Body of pancreas (tissue), 4 donors: Measurements from ENCODE around the gene LDLRAD3.

Experiments
- POLR2A ChIP-seq, 3 donors: fragments of 450-650 bp; IDR thresholded peaks; one replicate each; pipeline ENCODE4 v1.6.1; 2016; ENCODE audit warnings: antibody characterized with exemption in 3 of 3, mild to moderate bottlenecking in 2 of 3
- TF ChIP-seq, protein P1 (sequence below), 7 experiments: fragments of 450-650 bp in 4 of 7; fragments of 200-600 bp in 3 of 7; sonication (generic) in 3 of 7; IDR thresholded peaks; one replicate each; pipeline ENCODE4 v1.5.1; 2016 to 2019; ENCODE audit warnings: antibody characterized with exemption in 7 of 7

DNA sequence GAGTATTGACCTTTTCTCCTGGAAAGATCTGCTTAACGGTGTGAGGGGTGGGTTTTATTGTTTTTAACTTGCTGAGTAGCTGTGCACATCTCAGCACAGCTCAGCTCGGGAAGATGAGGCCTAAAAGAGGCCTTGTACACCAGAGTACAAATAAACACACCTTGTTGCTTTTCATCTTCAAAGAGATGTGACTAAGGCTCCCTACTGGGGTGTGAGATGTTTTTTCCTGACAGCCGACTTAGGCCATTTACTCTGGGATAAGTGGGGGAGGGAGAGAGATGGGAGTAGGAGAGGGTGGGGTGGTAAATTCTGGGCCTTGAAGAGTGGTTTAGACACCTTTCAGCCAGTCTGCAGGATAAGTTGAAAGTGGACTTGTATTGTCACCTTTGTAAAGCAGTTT is 2.9 kb downstream of the LDLRAD3 start:
- TF ChIP-seq, protein P1, sequence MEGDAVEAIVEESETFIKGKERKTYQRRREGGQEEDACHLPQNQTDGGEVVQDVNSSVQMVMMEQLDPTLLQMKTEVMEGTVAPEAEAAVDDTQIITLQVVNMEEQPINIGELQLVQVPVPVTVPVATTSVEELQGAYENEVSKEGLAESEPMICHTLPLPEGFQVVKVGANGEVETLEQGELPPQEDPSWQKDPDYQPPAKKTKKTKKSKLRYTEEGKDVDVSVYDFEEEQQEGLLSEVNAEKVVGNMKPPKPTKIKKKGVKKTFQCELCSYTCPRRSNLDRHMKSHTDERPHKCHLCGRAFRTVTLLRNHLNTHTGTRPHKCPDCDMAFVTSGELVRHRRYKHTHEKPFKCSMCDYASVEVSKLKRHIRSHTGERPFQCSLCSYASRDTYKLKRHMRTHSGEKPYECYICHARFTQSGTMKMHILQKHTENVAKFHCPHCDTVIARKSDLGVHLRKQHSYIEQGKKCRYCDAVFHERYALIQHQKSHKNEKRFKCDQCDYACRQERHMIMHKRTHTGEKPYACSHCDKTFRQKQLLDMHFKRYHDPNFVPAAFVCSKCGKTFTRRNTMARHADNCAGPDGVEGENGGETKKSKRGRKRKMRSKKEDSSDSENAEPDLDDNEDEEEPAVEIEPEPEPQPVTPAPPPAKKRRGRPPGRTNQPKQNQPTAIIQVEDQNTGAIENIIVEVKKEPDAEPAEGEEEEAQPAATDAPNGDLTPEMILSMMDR (IDR thresholded peaks at IDR 0.05), result no peak
- no peak for TF ChIP-seq POLR2A (IDR thresholded peaks at IDR 0.05)
